BLaER1 treated with 17β-estradiol and CSF1 and Interleukin-3, amounts not matched to agents 10 nM and 100 nM (cell line): ENCODE measurements around the gene MARCHF2.

Experiments used
- H3K27ac ChIP-seq, 11 experiments: shearing (Covaris generic); formaldehyde crosslinking; 2 replicates each; pipeline ENCODE4 v1.8.1; 2022
- H3K27me3 ChIP-seq, 11 experiments: shearing (Covaris generic); formaldehyde crosslinking; 2 replicates each; pipeline ENCODE4 v1.8.1; 2022
- H3K36me3 ChIP-seq, 11 experiments: shearing (Covaris generic); formaldehyde crosslinking; 2 replicates each; pipeline ENCODE4 v1.8.1; 2022
- H3K4me1 ChIP-seq, 10 experiments: shearing (Covaris generic); formaldehyde crosslinking; 2 replicates each; pipeline ENCODE4 v1.8.1; 2022
- H3K4me2 ChIP-seq, 11 experiments: shearing (Covaris generic); formaldehyde crosslinking; 2 replicates each; pipeline ENCODE4 v1.8.1; 2022
- H3K4me3 ChIP-seq, 10 experiments: shearing (Covaris generic); formaldehyde crosslinking; 2 replicates each; pipeline ENCODE4 v1.8.1; 2022
- H3K9ac ChIP-seq, 11 experiments: shearing (Covaris generic); formaldehyde crosslinking; 2 replicates each; pipeline ENCODE4 v1.8.1; 2022
- H3K9me3 ChIP-seq, 11 experiments: shearing (Covaris generic); formaldehyde crosslinking; replicated peaks in 1 of 11; 2 replicates each; pipeline ENCODE4 v1.8.1; 2022
- H4K20me1 ChIP-seq, 11 experiments: shearing (Covaris generic); formaldehyde crosslinking; 2 replicates each; pipeline ENCODE4 v1.8.1; 2022
- Cebpa-rat ChIP-seq, 11 experiments: shearing (Covaris generic); IDR thresholded peaks; 2 replicates each; pipeline ENCODE4 v1.8.1; 2022

MARCHF2 gene, protein sequence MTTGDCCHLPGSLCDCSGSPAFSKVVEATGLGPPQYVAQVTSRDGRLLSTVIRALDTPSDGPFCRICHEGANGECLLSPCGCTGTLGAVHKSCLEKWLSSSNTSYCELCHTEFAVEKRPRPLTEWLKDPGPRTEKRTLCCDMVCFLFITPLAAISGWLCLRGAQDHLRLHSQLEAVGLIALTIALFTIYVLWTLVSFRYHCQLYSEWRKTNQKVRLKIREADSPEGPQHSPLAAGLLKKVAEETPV

GRCh38 chr19:8412783-8413628 lies at the start of gene MARCHF2:
Gene MARCHF2 (plus strand): TSS chr19:8413305. CDS start chr19:8421841, 8,536 bp downstream.
- no peaks in the 10 kb centered on the region for H3K36me3 ChIP-seq
- H3K4me3 ChIP-seq: peak within 1 kb of the TSS; percentile 72 to 98 (median 79)
- H3K4me2 ChIP-seq: peak within 1 kb of the TSS; percentile 89 to 100 (median 95)
- no peaks in the 10 kb centered on the region for H3K9me3 ChIP-seq
- H3K27ac ChIP-seq: peak within 1 kb of the TSS; percentile 50 to 84 (median 70); a peak in 21 of 22 replicates
- no peaks in the 10 kb centered on the region for H3K27me3 ChIP-seq
- peak within 1 kb of the TSS; percentile 69 to 94 (median 82) for H3K9ac ChIP-seq
- peaks cover 7 to 71% (median 16%) of the 10 kb centered on the region in 10 experiments for H3K4me1 ChIP-seq
- no peak for TF ChIP-seq Cebpa-rat (IDR thresholded peaks at IDR 0.05)
- no peaks in the 10 kb centered on the region; a peak in 1 of 22 replicates for H4K20me1 ChIP-seq

DNA sequence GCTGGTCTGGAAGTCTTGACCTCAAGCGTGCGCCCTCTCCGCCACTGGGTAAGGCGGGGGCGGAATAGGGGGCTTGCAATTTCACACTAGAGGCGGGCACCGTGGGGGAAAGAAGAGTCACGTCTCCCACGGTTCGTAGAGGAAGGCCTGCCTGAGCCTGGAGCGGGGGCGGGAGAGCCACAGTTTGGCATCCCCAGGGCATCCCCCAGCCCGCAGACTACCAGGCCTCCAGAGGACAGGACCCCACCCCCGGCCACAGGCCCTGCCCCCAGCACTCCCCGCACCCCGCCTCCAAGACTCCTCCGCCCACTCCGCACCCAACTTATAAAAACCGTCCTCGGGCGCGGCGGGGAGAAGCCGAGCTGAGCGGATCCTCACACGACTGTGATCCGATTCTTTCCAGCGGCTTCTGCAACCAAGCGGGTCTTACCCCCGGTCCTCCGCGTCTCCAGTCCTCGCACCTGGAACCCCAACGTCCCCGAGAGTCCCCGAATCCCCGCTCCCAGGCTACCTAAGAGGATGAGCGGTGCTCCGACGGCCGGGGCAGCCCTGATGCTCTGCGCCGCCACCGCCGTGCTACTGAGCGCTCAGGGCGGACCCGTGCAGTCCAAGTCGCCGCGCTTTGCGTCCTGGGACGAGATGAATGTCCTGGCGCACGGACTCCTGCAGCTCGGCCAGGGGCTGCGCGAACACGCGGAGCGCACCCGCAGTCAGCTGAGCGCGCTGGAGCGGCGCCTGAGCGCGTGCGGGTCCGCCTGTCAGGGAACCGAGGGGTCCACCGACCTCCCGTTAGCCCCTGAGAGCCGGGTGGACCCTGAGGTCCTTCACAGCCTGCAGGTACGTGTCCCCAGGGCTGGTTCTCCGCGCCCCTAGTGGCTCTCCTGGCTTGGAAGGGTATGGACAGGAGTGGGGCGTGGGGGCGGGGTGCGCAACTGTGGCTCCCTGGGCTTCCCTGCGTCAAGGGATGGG lies 49.0 kb upstream of the MARCHF2 start, which contains the start of gene ANGPTL4:
Gene ANGPTL4 (plus strand): TSS at position 353 of the 969 bp plus-strand sequence. CDS start 167 bp downstream, at position 520.
- Histone ChIP-seq H3K9me3 (no peaks in the 10 kb centered on the region), H3K4me1 (peaks cover 40 to 50% (median 44%) of the 10 kb centered on the region in 10 experiments), H3K4me3 (peak within 1 kb of the TSS; percentile 44 to 67 (median 57)), H3K27ac (peak within 1 kb of the TSS in 4 of 11 experiments; percentile 48 to 55 (median 52); a peak in 7 of 22 replicates), H3K27me3 (peaks cover 47 to 69% (median 64%) of the 10 kb centered on the region in 11 experiments), H3K4me2 (peak within 1 kb of the TSS; percentile 90 to 100 (median 96)), H3K9ac (peak within 1 kb of the TSS; percentile 17 to 71 (median 46); a peak in 18 of 22 replicates), H3K36me3 (no peaks in the 10 kb centered on the region), H4K20me1 (peaks cover 0 to 31% (median 14%) of the 10 kb centered on the region in 11 experiments; a peak in 14 of 22 replicates)
- TF ChIP-seq Cebpa-rat (IDR thresholded peaks at IDR 0.05): no peak

- no peak overlapping the region for H3K4me3 ChIP-seq
- no peak overlapping the region for H3K4me2 ChIP-seq
- H3K4me1 ChIP-seq: peaks cover 40 to 52% (median 47%) of the 10 kb centered on the region in 10 experiments
- peaks cover 47 to 69% (median 64%) of the 10 kb centered on the region in 11 experiments for H3K27me3 ChIP-seq
- H3K9ac ChIP-seq: no peak overlapping the region
- H4K20me1 ChIP-seq: peaks cover 0 to 31% (median 14%) of the 10 kb centered on the region in 11 experiments; a peak in 14 of 22 replicates
- no peaks in the 10 kb centered on the region for H3K9me3 ChIP-seq
- H3K36me3 ChIP-seq: no peaks in the 10 kb centered on the region; a peak in 1 of 22 replicates
- no peak for TF ChIP-seq Cebpa-rat (IDR thresholded peaks at IDR 0.05)
- H3K27ac ChIP-seq: no peak overlapping the region
Measured at GRCh38 chr19:8366121-8366581, 47.0 kb upstream of the MARCHF2 start.

GRCh38 chr19:8366961-8367326 lies 46.2 kb upstream of the MARCHF2 start:
- Histone ChIP-seq H3K4me2 (peak overlapping the region; percentile 51 to 78 (median 66)), H3K9ac (no peak overlapping the region)

GRCh38 chr19:8367327-8368001 lies 45.6 kb upstream of the MARCHF2 start:
- Histone ChIP-seq H3K27me3 (peaks cover 47 to 60% (median 54%) of the 10 kb centered on the region in 11 experiments), H3K9ac (no peak overlapping the region), H3K27ac (no peak overlapping the region), H3K9me3 (no peaks in the 10 kb centered on the region), H4K20me1 (peaks cover 0 to 31% (median 14%) of the 10 kb centered on the region in 11 experiments; a peak in 14 of 22 replicates), H3K4me3 (no peak overlapping the region), H3K4me1 (peaks cover 31 to 47% (median 42%) of the 10 kb centered on the region in 10 experiments), H3K4me2 (peak overlapping the region; percentile 51 to 78 (median 66)), H3K36me3 (peaks cover 0 to under 1% (median 0%) of the 10 kb centered on the region in 11 experiments; a peak in 4 of 22 replicates)
- TF ChIP-seq Cebpa-rat (IDR thresholded peaks at IDR 0.05): no peak

More at GRCh38 chr19:8366961-8367326, 46.2 kb upstream of the MARCHF2 start:
- H3K4me3 ChIP-seq: no peak overlapping the region
- no peaks in the 10 kb centered on the region for H3K9me3 ChIP-seq
- TF ChIP-seq Cebpa-rat (IDR thresholded peaks at IDR 0.05): no peak
- peaks cover 37 to 53% (median 47%) of the 10 kb centered on the region in 10 experiments for H3K4me1 ChIP-seq
- peaks cover 47 to 65% (median 60%) of the 10 kb centered on the region in 11 experiments for H3K27me3 ChIP-seq
- H4K20me1 ChIP-seq: peaks cover 0 to 31% (median 14%) of the 10 kb centered on the region in 11 experiments; a peak in 14 of 22 replicates
- no peak overlapping the region for H3K27ac ChIP-seq
- no peaks in the 10 kb centered on the region; a peak in 1 of 22 replicates for H3K36me3 ChIP-seq

DNA sequence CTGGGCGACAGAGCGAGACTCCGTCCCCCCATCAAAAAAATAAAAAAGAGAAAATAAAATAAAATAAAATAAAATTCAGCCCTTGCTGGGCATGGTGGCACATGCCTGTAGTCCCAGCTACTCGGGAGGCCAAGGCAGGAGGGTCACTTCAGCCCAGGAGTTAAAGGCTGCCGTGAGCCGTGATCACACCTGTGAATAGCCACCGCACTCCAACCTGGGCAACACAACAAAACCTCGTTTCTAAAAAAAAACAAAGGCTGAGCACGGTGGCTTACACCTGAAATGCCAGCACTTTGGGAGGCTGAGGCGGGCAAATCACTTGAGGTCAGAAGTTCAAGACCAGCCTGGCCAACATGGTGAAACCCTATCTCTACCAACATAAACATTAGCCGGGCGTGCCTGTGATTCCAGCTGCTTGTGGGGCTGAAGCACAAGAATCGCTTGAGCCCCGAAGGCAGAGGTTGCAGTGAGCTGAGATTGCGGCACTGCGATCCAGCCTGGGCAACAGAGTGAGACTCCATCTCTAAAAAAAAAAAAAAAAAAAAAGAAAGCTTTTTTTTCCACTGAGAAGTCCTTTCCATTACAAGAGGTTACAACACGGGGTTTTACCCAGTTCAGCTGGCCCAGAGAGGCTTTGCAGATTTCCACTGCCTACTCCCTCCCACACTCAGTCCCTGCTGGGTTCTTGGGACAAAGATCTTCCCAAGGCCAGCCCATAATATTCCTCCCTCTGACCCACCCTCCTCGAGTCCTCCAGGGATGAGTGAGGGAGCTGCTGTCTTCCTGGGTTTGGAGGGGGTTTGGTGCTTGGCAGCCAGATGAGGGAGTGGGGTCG lies 42.7 kb upstream of the MARCHF2 start:
- peaks cover 20 to 32% (median 27%) of the 10 kb centered on the region in 11 experiments for H3K27me3 ChIP-seq
- H3K36me3 ChIP-seq: peaks cover 0 to 24% (median 13%) of the 10 kb centered on the region in 11 experiments; a peak in 14 of 22 replicates
- H3K4me2 ChIP-seq: no peak overlapping the region
- no peaks in the 10 kb centered on the region for H3K9me3 ChIP-seq
- peak overlapping the region in 1 of 11 experiments; percentile 16; a peak in 1 of 22 replicates for H3K27ac ChIP-seq
- H3K9ac ChIP-seq: no peak overlapping the region
- H3K4me1 ChIP-seq: peaks cover 14 to 24% (median 22%) of the 10 kb centered on the region in 10 experiments
- peaks cover 0 to 19% (median 6%) of the 10 kb centered on the region in 11 experiments; a peak in 9 of 22 replicates for H4K20me1 ChIP-seq
- H3K4me3 ChIP-seq: no peak overlapping the region
- no peak for TF ChIP-seq Cebpa-rat (IDR thresholded peaks at IDR 0.05)
